Measurements from ENCODE around the gene CHRNB4. TPM values are rescaled to one million over a fixed set of nuclear protein-coding genes. Genes with fewer than 3 reads are reported as not detected.
A peak's percentile ranks its signal among the peaks of the same experiment; 100 is the strongest.

The CHRNB4 gene
- total and polyA plus RNA-seq, 10 of the 15 experiments (the other 5 are each of a cell fraction or from before 2014, with no cell fraction given): 0.10 TPM; not detected in 9

DNA sequence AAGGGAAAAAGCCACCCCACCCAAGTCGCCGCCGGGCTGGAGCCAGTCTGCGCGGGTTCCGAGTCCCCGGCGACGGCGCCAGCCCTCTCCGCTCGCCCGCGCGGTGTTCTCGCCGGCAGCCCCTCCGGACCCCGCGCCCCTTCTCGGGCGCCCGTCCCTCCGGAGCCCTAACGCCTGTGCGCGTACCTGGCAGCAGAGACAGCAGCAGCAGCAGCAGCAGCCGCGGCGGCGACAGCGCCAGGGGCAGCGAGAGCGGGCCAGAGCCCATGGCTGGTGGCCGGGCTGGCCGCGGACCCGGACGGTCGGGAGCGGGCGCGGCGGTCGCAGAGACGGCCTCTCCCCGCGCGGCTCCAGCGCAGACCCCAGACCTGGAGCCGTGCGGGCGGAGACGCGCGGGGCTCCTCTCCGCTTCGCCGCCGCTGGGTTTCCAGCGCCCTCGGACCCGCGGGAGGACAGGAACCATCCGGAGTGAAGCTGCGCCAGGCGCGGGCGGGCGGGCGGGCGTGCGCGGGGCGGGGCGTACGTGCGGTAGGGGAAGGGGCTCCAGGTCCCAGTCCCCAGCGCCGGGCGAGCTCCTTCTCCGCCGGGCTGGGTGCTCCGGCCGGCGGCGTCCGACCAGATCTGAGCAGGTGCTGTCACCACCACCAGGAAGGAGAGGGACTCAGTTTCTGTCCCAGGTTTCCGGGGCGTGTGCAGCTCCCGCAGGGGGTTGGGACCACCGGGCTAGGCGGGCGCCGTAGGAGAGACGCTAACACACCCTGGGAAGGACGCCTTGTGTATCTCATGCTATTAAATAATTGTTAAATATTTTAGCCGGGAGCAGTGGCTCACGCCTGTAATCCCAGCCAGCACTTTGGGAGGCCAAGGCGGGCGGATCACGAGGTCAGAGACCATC lies 20.2 kb downstream of the CHRNB4 start, which contains the start of gene CHRNA3 (continued):
- no peak for TF ChIP-seq CHD1 (IDR thresholded peaks at IDR 0.05; ENCODE audit: low read depth, low read length)
- TF ChIP-seq RB1 (IDR thresholded peaks at IDR 0.05; ENCODE audit: borderline replicate concordance): no peak
- no peak for TF ChIP-seq KDM1A (IDR thresholded peaks at IDR 0.05; ENCODE audit: borderline replicate concordance)
- no peak for TF ChIP-seq FOS (IDR thresholded peaks at IDR 0.05; ENCODE audit: borderline replicate concordance, extremely low read depth, insufficient read length)

DNA sequence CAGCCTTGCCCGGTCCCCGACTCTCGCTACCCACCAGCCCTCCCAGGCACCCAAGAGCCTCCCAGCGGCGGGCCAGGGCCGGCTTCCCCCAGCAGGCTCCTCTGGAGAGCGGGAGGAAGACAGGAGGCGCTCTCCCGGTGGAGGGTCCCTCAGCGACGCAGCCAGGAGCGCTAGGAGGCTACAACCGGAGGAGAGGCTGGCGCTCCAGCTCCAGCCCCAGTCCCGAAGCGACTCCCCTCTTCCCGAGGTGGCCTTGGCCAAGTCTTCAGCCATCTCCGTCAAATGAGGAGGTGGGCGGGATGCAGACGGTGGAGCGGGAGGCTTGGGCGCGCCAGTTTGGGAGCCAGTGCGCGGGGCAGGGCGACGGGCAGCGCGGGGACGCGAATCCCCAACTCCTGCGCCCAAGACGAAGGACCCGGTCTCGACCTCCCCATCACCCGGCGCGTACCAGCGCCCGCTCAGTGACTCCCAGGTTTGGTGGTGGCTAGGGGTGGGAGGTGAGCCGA lies 20.9 kb downstream of the CHRNB4 start:
- no peak overlapping the region for H3K4me2 ChIP-seq (ENCODE audit: control insufficient read depth, insufficient read depth)
- ChIA-PET CTCF (interaction anchor here (1.4 kb wide), 2 partner anchors 19 to 89 kb away, joined by 3 to 11 read pairs; no protein-coding TSS in a partner anchor), POLR2A (no interaction called here), SMC1A (ENCODE audit: uncharacterized antibody, unreplicated experiment) (no interaction called here), RAD21 (ENCODE audit: unreplicated experiment) (no interaction called here)
- H3K9me3 ChIP-seq (replicated peaks; ENCODE audit: control insufficient read depth, insufficient read depth, low read length): no peaks in the 10 kb centered on the region
- DNase-seq (ENCODE audit: low read depth, low spot score) (no peak), FAIRE-seq (no peak), ATAC-seq (no peak)
- no peak overlapping the region for H2AFZ ChIP-seq (ENCODE audit: control insufficient read depth, low read depth, low read length)
- no TSS peak for BruUV-seq (replicated peaks)
- H3K27ac ChIP-seq (ENCODE audit: control insufficient read depth, insufficient read depth): no peak overlapping the region
- TF ChIP-seq HDAC6 (IDR thresholded peaks at IDR 0.05; ENCODE audit: unreplicated experiment) (peak; percentile 20), ZNF274 (IDR thresholded peaks at IDR 0.05; ENCODE audit: insufficient read depth, insufficient read length) (no peak), SUZ12 (IDR thresholded peaks at IDR 0.05; ENCODE audit: unreplicated experiment) (no peak)
- H3K27me3 ChIP-seq (replicated peaks in 1 of 2; ENCODE audit: control insufficient read depth in 2 of 2, insufficient read depth in 2 of 2, low read length in 1 of 2): peaks cover 5 to 9% of the 10 kb centered on the region in 2 experiments
- no peak overlapping the region for H3K4me3 ChIP-seq
- no peaks in the 10 kb centered on the region for H4K20me1 ChIP-seq (ENCODE audit: control insufficient read depth, insufficient read depth)
- in situ Hi-C loops (cut with MboI) (no loop called here), intact Hi-C loops (cut with micrococcal nuclease; ENCODE audit: unreplicated experiment) (no loop called here)
- no peaks in the 10 kb centered on the region for H3K79me2 ChIP-seq (ENCODE audit: control insufficient read depth, insufficient read depth, low read length)
- H3K9ac ChIP-seq (ENCODE audit: control insufficient read depth, insufficient read depth, low read length): no peak overlapping the region
- H3K36me3 ChIP-seq (ENCODE audit: control insufficient read depth in 2 of 2, insufficient read depth in 2 of 2, low read length in 1 of 2): no peaks in the 10 kb centered on the region
- H3K4me1 ChIP-seq (ENCODE audit: control insufficient read depth, insufficient read depth, low read length): no peaks in the 10 kb centered on the region
- 22% methylated on average over 38 of the region's 41 CpGs for WGBS (ENCODE audit: insufficient coverage, insufficient replicate concordance, low lambda C conversion rate, missing lambda C conversion rate)
